ENCODE measurements around the gene SSR4.
"Not testable (repeated sequence)": the region's sequence is repeated elsewhere in the genome, so short reads cannot be mapped to it uniquely, and the experiment has no call there.

GRCh38 chrX:153818064-153818463 lies 23.6 kb downstream of the SSR4 start:
- not testable (repeated sequence) for TF ChIP-seq EZH2 (IDR thresholded peaks at IDR 0.05); POLR2AphosphoS5 (IDR thresholded peaks at IDR 0.05; ENCODE audit: low read depth, low read length); SIN3A (IDR thresholded peaks at IDR 0.05; ENCODE audit: low read depth)
- TF ChIP-seq, protein P1, sequence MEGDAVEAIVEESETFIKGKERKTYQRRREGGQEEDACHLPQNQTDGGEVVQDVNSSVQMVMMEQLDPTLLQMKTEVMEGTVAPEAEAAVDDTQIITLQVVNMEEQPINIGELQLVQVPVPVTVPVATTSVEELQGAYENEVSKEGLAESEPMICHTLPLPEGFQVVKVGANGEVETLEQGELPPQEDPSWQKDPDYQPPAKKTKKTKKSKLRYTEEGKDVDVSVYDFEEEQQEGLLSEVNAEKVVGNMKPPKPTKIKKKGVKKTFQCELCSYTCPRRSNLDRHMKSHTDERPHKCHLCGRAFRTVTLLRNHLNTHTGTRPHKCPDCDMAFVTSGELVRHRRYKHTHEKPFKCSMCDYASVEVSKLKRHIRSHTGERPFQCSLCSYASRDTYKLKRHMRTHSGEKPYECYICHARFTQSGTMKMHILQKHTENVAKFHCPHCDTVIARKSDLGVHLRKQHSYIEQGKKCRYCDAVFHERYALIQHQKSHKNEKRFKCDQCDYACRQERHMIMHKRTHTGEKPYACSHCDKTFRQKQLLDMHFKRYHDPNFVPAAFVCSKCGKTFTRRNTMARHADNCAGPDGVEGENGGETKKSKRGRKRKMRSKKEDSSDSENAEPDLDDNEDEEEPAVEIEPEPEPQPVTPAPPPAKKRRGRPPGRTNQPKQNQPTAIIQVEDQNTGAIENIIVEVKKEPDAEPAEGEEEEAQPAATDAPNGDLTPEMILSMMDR (IDR thresholded peaks at IDR 0.05 in 2 of 3, conservative IDR thresholded peaks at IDR 0.05 in 1 of 3; ENCODE audit: borderline replicate concordance in 1 of 3, insufficient read depth in 1 of 3, low read depth in 2 of 3, low read length in 2 of 3), result not testable (repeated sequence)
- TF ChIP-seq, protein P2, sequence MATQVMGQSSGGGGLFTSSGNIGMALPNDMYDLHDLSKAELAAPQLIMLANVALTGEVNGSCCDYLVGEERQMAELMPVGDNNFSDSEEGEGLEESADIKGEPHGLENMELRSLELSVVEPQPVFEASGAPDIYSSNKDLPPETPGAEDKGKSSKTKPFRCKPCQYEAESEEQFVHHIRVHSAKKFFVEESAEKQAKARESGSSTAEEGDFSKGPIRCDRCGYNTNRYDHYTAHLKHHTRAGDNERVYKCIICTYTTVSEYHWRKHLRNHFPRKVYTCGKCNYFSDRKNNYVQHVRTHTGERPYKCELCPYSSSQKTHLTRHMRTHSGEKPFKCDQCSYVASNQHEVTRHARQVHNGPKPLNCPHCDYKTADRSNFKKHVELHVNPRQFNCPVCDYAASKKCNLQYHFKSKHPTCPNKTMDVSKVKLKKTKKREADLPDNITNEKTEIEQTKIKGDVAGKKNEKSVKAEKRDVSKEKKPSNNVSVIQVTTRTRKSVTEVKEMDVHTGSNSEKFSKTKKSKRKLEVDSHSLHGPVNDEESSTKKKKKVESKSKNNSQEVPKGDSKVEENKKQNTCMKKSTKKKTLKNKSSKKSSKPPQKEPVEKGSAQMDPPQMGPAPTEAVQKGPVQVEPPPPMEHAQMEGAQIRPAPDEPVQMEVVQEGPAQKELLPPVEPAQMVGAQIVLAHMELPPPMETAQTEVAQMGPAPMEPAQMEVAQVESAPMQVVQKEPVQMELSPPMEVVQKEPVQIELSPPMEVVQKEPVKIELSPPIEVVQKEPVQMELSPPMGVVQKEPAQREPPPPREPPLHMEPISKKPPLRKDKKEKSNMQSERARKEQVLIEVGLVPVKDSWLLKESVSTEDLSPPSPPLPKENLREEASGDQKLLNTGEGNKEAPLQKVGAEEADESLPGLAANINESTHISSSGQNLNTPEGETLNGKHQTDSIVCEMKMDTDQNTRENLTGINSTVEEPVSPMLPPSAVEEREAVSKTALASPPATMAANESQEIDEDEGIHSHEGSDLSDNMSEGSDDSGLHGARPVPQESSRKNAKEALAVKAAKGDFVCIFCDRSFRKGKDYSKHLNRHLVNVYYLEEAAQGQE (IDR thresholded peaks at IDR 0.05; ENCODE audit: low read depth), result not testable (repeated sequence)

All from HCT116 (cell line).